Measurements from ENCODE around the gene CMTM7. TPM values are rescaled to one million over a fixed set of nuclear protein-coding genes. Genes with fewer than 3 reads are reported as not detected.
"Not testable (repeated sequence)": the region's sequence is repeated elsewhere in the genome, so short reads cannot be mapped to it uniquely, and the experiment has no call there.

Gene CMTM7
- polyA plus RNA-seq, 3 donors: 100 to 148 (median 146) TPM

DNA sequence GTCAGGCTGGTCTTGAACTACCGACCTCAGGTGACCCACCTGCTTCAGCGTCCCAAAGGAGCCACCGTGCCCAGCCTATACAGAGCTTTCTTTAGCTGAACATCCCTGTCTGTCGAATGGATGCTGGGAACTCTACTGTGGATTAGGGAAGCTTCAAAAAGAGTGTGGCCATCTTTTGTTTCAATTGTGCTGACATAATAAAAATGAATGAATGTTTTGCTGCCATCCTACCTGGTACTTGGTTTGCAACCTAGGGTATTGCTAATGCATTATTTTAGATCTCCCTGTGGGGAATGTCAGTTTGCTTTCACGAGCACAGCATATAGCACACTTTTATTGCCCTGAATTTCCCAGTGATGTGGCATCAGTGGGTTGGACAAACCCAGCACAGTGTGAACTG, 78.7 kb downstream of the CMTM7 start:
- TF ChIP-seq, protein P1, sequence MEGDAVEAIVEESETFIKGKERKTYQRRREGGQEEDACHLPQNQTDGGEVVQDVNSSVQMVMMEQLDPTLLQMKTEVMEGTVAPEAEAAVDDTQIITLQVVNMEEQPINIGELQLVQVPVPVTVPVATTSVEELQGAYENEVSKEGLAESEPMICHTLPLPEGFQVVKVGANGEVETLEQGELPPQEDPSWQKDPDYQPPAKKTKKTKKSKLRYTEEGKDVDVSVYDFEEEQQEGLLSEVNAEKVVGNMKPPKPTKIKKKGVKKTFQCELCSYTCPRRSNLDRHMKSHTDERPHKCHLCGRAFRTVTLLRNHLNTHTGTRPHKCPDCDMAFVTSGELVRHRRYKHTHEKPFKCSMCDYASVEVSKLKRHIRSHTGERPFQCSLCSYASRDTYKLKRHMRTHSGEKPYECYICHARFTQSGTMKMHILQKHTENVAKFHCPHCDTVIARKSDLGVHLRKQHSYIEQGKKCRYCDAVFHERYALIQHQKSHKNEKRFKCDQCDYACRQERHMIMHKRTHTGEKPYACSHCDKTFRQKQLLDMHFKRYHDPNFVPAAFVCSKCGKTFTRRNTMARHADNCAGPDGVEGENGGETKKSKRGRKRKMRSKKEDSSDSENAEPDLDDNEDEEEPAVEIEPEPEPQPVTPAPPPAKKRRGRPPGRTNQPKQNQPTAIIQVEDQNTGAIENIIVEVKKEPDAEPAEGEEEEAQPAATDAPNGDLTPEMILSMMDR (IDR thresholded peaks at IDR 0.05): no peak
- Histone ChIP-seq H4K20me1 (ENCODE audit: insufficient read depth, low read length) (peaks cover 63% of the 10 kb centered on the region), H3K36me3 (replicated peaks in 1 of 2; ENCODE audit: control insufficient read depth in 1 of 2, insufficient read depth in 2 of 2, low read length in 2 of 2) (peaks cover 9 to 40% of the 10 kb centered on the region in 2 donors), H3K9me3 (replicated peaks in 1 of 2; ENCODE audit: control insufficient read depth in 1 of 2, insufficient read depth in 1 of 2, low read length in 2 of 2) (no peaks in the 10 kb centered on the region), H3K4me3 (replicated peaks in 1 of 3; ENCODE audit: low read depth in 2 of 3, low read length in 3 of 3) (peak overlapping the region in 1 of 3 experiments; percentile 20), H3K79me2 (ENCODE audit: insufficient read depth, low read length) (peaks cover 48% of the 10 kb centered on the region), H3K27me3 (ENCODE audit: control insufficient read depth in 2 of 2, insufficient read depth in 2 of 2, low read length in 2 of 2) (no peaks in the 10 kb centered on the region), H3K9ac (ENCODE audit: insufficient read depth, low read length, poor library complexity, severe bottlenecking) (no peak overlapping the region), H3K4me1 (ENCODE audit: control insufficient read depth in 1 of 2, insufficient read depth in 2 of 2, low read length in 2 of 2) (peaks cover 36 to 43% of the 10 kb centered on the region in 2 donors), H2AFZ (ENCODE audit: insufficient read depth, low read depth, low read length, poor library complexity, severe bottlenecking) (no peak overlapping the region), H3K4me2 (replicated peaks; ENCODE audit: extremely low read depth, low read length, poor library complexity, severe bottlenecking) (peak overlapping the region; percentile 21), H3K27ac (ENCODE audit: low read depth in 1 of 2, low read length in 2 of 2) (peak overlapping the region; percentile 30 to 66)
- peak overlapping the region; percentile 79 to 91 (median 84) for H3K27ac Mint-ChIP-seq
- 92% methylated on average over 2 of the region's 5 CpGs for WGBS (ENCODE audit: insufficient coverage)
- peaks cover 0 to 3% (median 0%) of the 10 kb centered on the region in 7 donors for H3K9me3 Mint-ChIP-seq
- intact Hi-C loops (cut with micrococcal nuclease): no loop called here
- DNase-seq: no peak
- H3K4me3 Mint-ChIP-seq: no peak overlapping the region
- peaks cover 44 to 65% of the 10 kb centered on the region in 2 donors for H3K36me3 Mint-ChIP-seq
- H3K27me3 Mint-ChIP-seq (ENCODE audit: low read depth in 3 of 3): peaks cover 0 to 1% (median 0%) of the 10 kb centered on the region in 3 donors
- peaks cover 65% of the 10 kb centered on the region for H3K4me1 Mint-ChIP-seq

DNA sequence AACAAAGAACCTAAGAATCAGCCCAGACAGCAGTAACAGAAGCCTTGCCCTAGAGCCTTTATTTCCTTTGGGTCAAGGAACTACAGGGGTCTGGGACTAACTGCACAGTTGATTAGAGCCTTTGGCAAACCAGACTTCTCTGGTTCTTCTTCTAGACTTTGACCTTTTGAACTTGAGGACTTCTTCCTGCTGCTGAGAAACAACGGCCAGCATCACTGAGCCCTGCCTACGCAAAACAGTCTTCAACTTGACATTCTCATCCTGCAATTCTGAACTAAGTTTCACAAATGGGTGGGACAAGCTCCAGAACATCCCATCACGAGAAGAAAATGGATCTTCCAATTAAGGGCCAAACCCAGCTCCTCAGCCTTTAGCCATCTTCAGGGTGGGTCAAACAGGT, 79.6 kb downstream of the CMTM7 start:
- Histone ChIP-seq H4K20me1 (ENCODE audit: insufficient read depth, low read length) (peaks cover 63% of the 10 kb centered on the region), H3K9ac (ENCODE audit: insufficient read depth, low read length, poor library complexity, severe bottlenecking) (no peak overlapping the region), H2AFZ (ENCODE audit: insufficient read depth, low read depth, low read length, poor library complexity, severe bottlenecking) (no peak overlapping the region), H3K79me2 (ENCODE audit: insufficient read depth, low read length) (peaks cover 56% of the 10 kb centered on the region), H3K4me2 (replicated peaks; ENCODE audit: extremely low read depth, low read length, poor library complexity, severe bottlenecking) (peak overlapping the region; percentile 21), H3K27ac (ENCODE audit: low read depth in 1 of 2, low read length in 2 of 2) (peak overlapping the region in 1 of 2 donors; percentile 66), H3K4me3 (replicated peaks in 1 of 3; ENCODE audit: low read depth in 2 of 3, low read length in 3 of 3) (peak overlapping the region in 1 of 3 experiments; percentile 20), H3K27me3 (ENCODE audit: control insufficient read depth in 2 of 2, insufficient read depth in 2 of 2, low read length in 2 of 2) (no peaks in the 10 kb centered on the region), H3K9me3 (replicated peaks in 1 of 2; ENCODE audit: control insufficient read depth in 1 of 2, insufficient read depth in 1 of 2, low read length in 2 of 2) (no peaks in the 10 kb centered on the region), H3K36me3 (replicated peaks in 1 of 2; ENCODE audit: control insufficient read depth in 1 of 2, insufficient read depth in 2 of 2, low read length in 2 of 2) (peaks cover 14 to 49% of the 10 kb centered on the region in 2 donors), H3K4me1 (ENCODE audit: control insufficient read depth in 1 of 2, insufficient read depth in 2 of 2, low read length in 2 of 2) (peaks cover 36 to 43% of the 10 kb centered on the region in 2 donors)
- Mint-ChIP-seq H3K27me3 (ENCODE audit: low read depth in 3 of 3) (peaks cover 0 to 1% (median 0%) of the 10 kb centered on the region in 3 donors), H3K4me3 (peak overlapping the region in 1 of 2 donors; percentile 60), H3K27ac (peak overlapping the region; percentile 68 to 91 (median 84)), H3K9me3 (peaks cover 0 to 3% (median 0%) of the 10 kb centered on the region in 7 donors), H3K4me1 (peaks cover 63% of the 10 kb centered on the region), H3K36me3 (peaks cover 45 to 61% of the 10 kb centered on the region in 2 donors)
- peak in 1 of 3 donors; percentile 32 for DNase-seq
- intact Hi-C loops (cut with micrococcal nuclease): no loop called here
- TF ChIP-seq, protein P1 (IDR thresholded peaks at IDR 0.05): no peak
- 58% methylated on average over 3 of the region's 3 CpGs for WGBS (ENCODE audit: insufficient coverage)

DNA sequence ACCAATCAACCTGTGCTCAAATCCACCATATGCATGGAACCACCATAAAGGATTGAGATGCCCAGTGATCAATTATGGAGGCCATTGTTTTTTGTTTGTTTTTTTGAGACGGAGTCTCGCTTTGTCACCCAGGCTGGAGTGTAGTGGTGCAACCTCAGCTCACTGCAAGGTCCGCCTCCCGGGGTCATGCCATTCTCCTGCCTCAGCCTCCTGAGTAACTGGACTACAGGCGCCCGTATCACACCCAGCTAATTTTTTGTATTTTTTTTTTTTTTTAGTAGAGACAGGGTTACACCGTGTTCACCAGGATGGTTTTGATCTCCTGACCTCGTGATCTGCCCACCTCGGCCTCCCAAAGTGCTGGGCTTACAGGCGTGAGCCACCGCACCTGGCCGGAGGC, 80.5 kb downstream of the CMTM7 start:
- peak overlapping the region in 4 of 7 donors; percentile 25 to 93 (median 76) for H3K27ac Mint-ChIP-seq
- H3K9me3 Mint-ChIP-seq; H3K27me3 Mint-ChIP-seq (ENCODE audit: low read depth in 3 of 3); H3K27me3 ChIP-seq (ENCODE audit: control insufficient read depth in 2 of 2, insufficient read depth in 2 of 2, low read length in 2 of 2); intact Hi-C loops (cut with micrococcal nuclease); DNase-seq; H3K9ac ChIP-seq (ENCODE audit: insufficient read depth, low read length, poor library complexity, severe bottlenecking); H2AFZ ChIP-seq (ENCODE audit: insufficient read depth, low read depth, low read length, poor library complexity, severe bottlenecking); H3K4me3 ChIP-seq (replicated peaks in 1 of 3; ENCODE audit: low read depth in 2 of 3, low read length in 3 of 3); H3K4me3 Mint-ChIP-seq; H3K4me2 ChIP-seq (replicated peaks; ENCODE audit: extremely low read depth, low read length, poor library complexity, severe bottlenecking); H3K9me3 ChIP-seq (replicated peaks in 1 of 2; ENCODE audit: control insufficient read depth in 1 of 2, insufficient read depth in 1 of 2, low read length in 2 of 2): not testable (repeated sequence)
- H3K36me3 ChIP-seq (replicated peaks in 1 of 2; ENCODE audit: control insufficient read depth in 1 of 2, insufficient read depth in 2 of 2, low read length in 2 of 2): peaks cover 14 to 57% of the 10 kb centered on the region in 2 donors
- H3K4me1 Mint-ChIP-seq: peaks cover 61% of the 10 kb centered on the region
- peak overlapping the region in 1 of 2 donors; percentile 66 for H3K27ac ChIP-seq (ENCODE audit: low read depth in 1 of 2, low read length in 2 of 2)
- peaks cover 49 to 69% of the 10 kb centered on the region in 2 donors for H3K36me3 Mint-ChIP-seq
- H3K4me1 ChIP-seq (ENCODE audit: control insufficient read depth in 1 of 2, insufficient read depth in 2 of 2, low read length in 2 of 2): peaks cover 36 to 50% of the 10 kb centered on the region in 2 donors
- peaks cover 63% of the 10 kb centered on the region for H4K20me1 ChIP-seq (ENCODE audit: insufficient read depth, low read length)
- WGBS (ENCODE audit: insufficient coverage): 93% methylated on average over 8 of the region's 12 CpGs
- peaks cover 65% of the 10 kb centered on the region for H3K79me2 ChIP-seq (ENCODE audit: insufficient read depth, low read length)
